TTC549 (cell line): Measurements from ENCODE around the gene SESN1.

Source experiments
- FAIRE-seq: peaks from 2 replicates; lab custom pipeline; 2012; peaks lifted over from hg19 to GRCh38; lab: Jason Lieb, UNC

SESN1 gene

GRCh38 chr6:109060571-109060970, 34.1 kb downstream of the SESN1 start:
- no peak for FAIRE-seq

- no peak for FAIRE-seq
Measured at GRCh38 chr6:109059571-109060021, 35.0 kb downstream of the SESN1 start.

GRCh38 chr6:109059153-109059552, 35.5 kb downstream of the SESN1 start:
- no peak for FAIRE-seq

- FAIRE-seq = no peak
Measured at GRCh38 chr6:109058620-109059019, 36.0 kb downstream of the SESN1 start.

- no peak for FAIRE-seq
Measured at GRCh38 chr6:109056661-109057060, 38.0 kb downstream of the SESN1 start.

GRCh38 chr6:109055771-109056235, 38.8 kb downstream of the SESN1 start:
- no peak for FAIRE-seq

GRCh38 chr6:109053336-109053735, 41.3 kb downstream of the SESN1 start:
- no peak for FAIRE-seq

GRCh38 chr6:109052852-109053251, 41.8 kb downstream of the SESN1 start:
- no peak for FAIRE-seq

- peak; percentile 41 for FAIRE-seq
Measured at GRCh38 chr6:109052018-109052651, 42.5 kb downstream of the SESN1 start.

GRCh38 chr6:109051301-109052017, 43.2 kb downstream of the SESN1 start:
- FAIRE-seq = no peak

GRCh38 chr6:109050447-109051102, 44.1 kb downstream of the SESN1 start:
- FAIRE-seq = no peak

- no peak for FAIRE-seq
Measured at GRCh38 chr6:109050012-109050411, 44.6 kb downstream of the SESN1 start.

GRCh38 chr6:109048670-109049415, 45.8 kb downstream of the SESN1 start:
- FAIRE-seq = no peak

GRCh38 chr6:109048176-109048575, 46.5 kb downstream of the SESN1 start:
- no peak for FAIRE-seq

- FAIRE-seq = no peak
Measured at GRCh38 chr6:109045493-109045892, 49.2 kb downstream of the SESN1 start.

GRCh38 chr6:109039795-109040194, 54.9 kb downstream of the SESN1 start:
- FAIRE-seq = no peak

- FAIRE-seq = no peak
Measured at GRCh38 chr6:109038837-109039398, 55.7 kb downstream of the SESN1 start.

GRCh38 chr6:109036574-109037294, 57.9 kb downstream of the SESN1 start:
- FAIRE-seq = no peak

- no peak for FAIRE-seq
Measured at GRCh38 chr6:109034526-109034925, 60.1 kb downstream of the SESN1 start.

GRCh38 chr6:109033655-109034054, 61.0 kb downstream of the SESN1 start:
- no peak for FAIRE-seq

- no peak for FAIRE-seq
Measured at GRCh38 chr6:109031416-109031815, 63.2 kb downstream of the SESN1 start.

GRCh38 chr6:109029313-109029712, 65.3 kb downstream of the SESN1 start:
- no peak for FAIRE-seq
